ENCODE results near the gene MEX3D.
"Not testable (repeated sequence)": the region's sequence is repeated elsewhere in the genome, so short reads cannot be mapped to it uniquely, and the experiment has no call there.

GRCh38 chr19:1519802-1520201, 48.3 kb downstream of the MEX3D start:
- TF ChIP-seq CTCF (optimal IDR thresholded peaks at IDR 0.05 in 1 of 3, IDR thresholded peaks at IDR 0.05 in 1 of 3, conservative IDR thresholded peaks at IDR 0.05 in 1 of 3; ENCODE audit: extremely low read depth in 1 of 3, insufficient read depth in 2 of 3, low read length in 3 of 3); EZH2 (IDR thresholded peaks at IDR 0.05; ENCODE audit: low read length): not testable (repeated sequence)

Data from keratinocyte (primary cell).